Upper lobe of left lung (tissue), 6 donors: ENCODE results near the gene MYEOV. TPM values are rescaled to one million over a fixed set of nuclear protein-coding genes. Genes with fewer than 3 reads are reported as not detected.

Experiments used
- ATAC-seq, 2 donors: fragments of 200-7000 bp; cut with Tn5 transposase; one replicate each; pipeline ENCODE4 v1.9.1; 2022; ENCODE audit warnings: mild to moderate bottlenecking in 2 of 2, moderate library complexity in 2 of 2; ENCODE audit not compliant: low FRiP score in 2 of 2
- DNase-seq, 2 donors: peaks; one replicate each; pipeline ENCODE4 v3.0.0-alpha.2; 2019 to 2020
- H3K27ac ChIP-seq, 4 donors: fragments of 200-600 bp; sonication (generic); one replicate each; pipeline ENCODE4 v1.5.1; 2016 to 2019
- H3K27me3 ChIP-seq, 4 donors: fragments of 200-600 bp; sonication (generic); one replicate each; pipeline ENCODE4 v1.5.1; 2017 to 2019
- H3K36me3 ChIP-seq, 4 donors: fragments of 200-600 bp; sonication (generic); one replicate each; pipeline ENCODE4 v1.5.1; 2016 to 2019
- H3K4me1 ChIP-seq, 4 donors: fragments of 200-600 bp; sonication (generic); one replicate each; pipeline ENCODE4 v1.5.1; 2018 to 2019
- H3K4me3 ChIP-seq, 4 donors: fragments of 200-600 bp; sonication (generic); one replicate each; pipeline ENCODE4 v1.5.1; 2017 to 2019; ENCODE audit warnings: mild to moderate bottlenecking in 2 of 4, moderate library complexity in 1 of 4
- H3K9me3 ChIP-seq, 4 donors: fragments of 200-600 bp; sonication (generic); one replicate each; pipeline ENCODE4 v1.5.1; 2018 to 2019
- CTCF ChIP-seq, 6 experiments: fragments of 450-650 bp in 4 of 6; fragments of 200-600 bp in 2 of 6; sonication (generic) in 2 of 6; IDR thresholded peaks; one replicate each; pipeline ENCODE4 v1.5.1; 2016 to 2019; ENCODE audit warnings: antibody characterized with exemption in 6 of 6
- EP300 ChIP-seq, 4 donors: sonication (generic); formaldehyde crosslinking; IDR thresholded peaks; one replicate each; pipeline ENCODE4 v1.5.1; 2017; ENCODE audit warnings: antibody characterized with exemption in 4 of 4, control low read depth in 2 of 4
- POLR2A ChIP-seq, 4 donors: fragments of 450-650 bp; IDR thresholded peaks; one replicate each; pipeline ENCODE4 v1.5.1; 2016 to 2017; ENCODE audit warnings: antibody characterized with exemption in 4 of 4, mild to moderate bottlenecking in 2 of 4
- POLR2AphosphoS5 ChIP-seq, 2 donors: sonication (generic); formaldehyde crosslinking; IDR thresholded peaks; one replicate each; pipeline ENCODE4 v1.5.1; 2017; ENCODE audit warnings: antibody characterized with exemption in 2 of 2
- WGBS, 2 donors: methylation state at CpG; one replicate each; pipeline ENCODE4 v1.1.5; 2017 to 2018; 5-methylcytosine and 5-hydroxymethylcytosine counted together
- total RNA-seq, 6 donors: library from RNA; depleted of rRNA in 4 of 6; stranded (reverse); fragments of >200 nt in 4 of 6; gene quantifications; one replicate each; pipeline versions ENCODE4 v1.1.0 to v1.2.1, GENCODE V29; 2016 to 2021
- donor health status: DM: no; HTN: no; CAD: no; lungs with moderate emphysema.
- donor health status: DM: no; HTN: yes; CAD: no; lungs with severe emphysema.

The MYEOV gene
- total RNA-seq, 6 donors from 2014 or later: 0.30 to 0.98 (median 0.77) TPM; not detected in 2

DNA sequence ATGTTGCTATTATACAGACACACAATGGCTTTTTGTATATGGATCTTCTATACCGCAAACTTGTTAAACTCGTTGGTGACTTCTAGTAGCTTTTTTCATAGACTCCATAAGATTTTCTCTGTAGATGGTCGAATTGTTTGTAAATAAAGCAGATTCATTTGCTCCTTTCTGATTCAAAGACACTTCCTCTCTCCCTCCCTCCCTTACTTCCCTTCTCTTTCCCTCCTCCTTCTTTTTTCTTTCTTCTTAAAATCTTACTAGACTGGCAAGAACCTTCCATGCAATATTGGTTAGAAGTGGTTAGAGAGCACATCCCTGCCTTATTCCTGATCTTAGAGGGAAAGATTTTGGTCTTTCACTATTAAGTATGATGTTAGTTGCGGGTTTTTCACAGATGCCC is 36.4 kb downstream of the MYEOV start:
- TF ChIP-seq POLR2A (IDR thresholded peaks at IDR 0.05): no peak
- TF ChIP-seq POLR2AphosphoS5 (IDR thresholded peaks at IDR 0.05): no peak
- no peak for TF ChIP-seq EP300 (IDR thresholded peaks at IDR 0.05)
- no peaks in the 10 kb centered on the region for H3K36me3 ChIP-seq
- no peak for DNase-seq
- H3K27me3 ChIP-seq: no peaks in the 10 kb centered on the region
- WGBS, 2 donors: 63 to 68% methylated on average over 4 of the region's 4 CpGs
- H3K27ac ChIP-seq: no peak overlapping the region
- H3K9me3 ChIP-seq: no peaks in the 10 kb centered on the region
- no peak overlapping the region for H3K4me3 ChIP-seq
- no peak for ATAC-seq
- H3K4me1 ChIP-seq: no peaks in the 10 kb centered on the region

DNA sequence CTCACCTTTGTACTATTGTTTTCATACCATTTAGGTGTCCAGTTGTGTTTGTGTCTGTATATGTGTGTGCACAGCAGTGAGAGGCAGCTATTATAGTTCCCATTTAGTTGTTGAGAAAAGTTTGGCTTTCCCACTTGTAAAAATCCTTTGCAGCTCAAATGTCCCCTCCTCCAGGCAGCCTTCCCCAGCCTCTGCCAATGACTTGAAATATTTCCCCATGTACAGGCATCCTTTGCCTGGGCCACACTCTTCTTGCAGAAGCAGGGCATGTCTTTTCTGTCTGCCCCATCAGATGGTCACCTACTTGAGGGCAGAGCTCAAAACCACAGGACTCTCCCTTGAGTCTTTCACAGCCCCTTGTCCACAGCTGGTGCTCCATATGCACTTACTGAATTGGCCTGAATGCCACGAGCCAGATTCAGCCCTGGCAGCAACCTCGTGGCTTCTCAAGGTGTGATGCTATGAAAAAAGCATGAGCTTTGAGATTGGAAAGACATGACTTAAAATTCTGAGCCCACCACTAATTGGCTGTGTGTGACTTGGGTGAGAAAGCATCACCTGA is 39.3 kb downstream of the MYEOV start:
- no peaks in the 10 kb centered on the region for H3K9me3 ChIP-seq
- ATAC-seq: no peak
- no peaks in the 10 kb centered on the region for H3K36me3 ChIP-seq
- DNase-seq: peak in 1 of 2 donors; percentile 6
- no peak overlapping the region for H3K27ac ChIP-seq
- H3K4me1 ChIP-seq: peaks cover 0 to 10% (median 7%) of the 10 kb centered on the region in 4 donors
- no peak overlapping the region for H3K4me3 ChIP-seq
- WGBS, 2 donors: 88% methylated on average over 2 of the region's 2 CpGs; no CpG with 5 or more reads in 1 of the 2 donors
- H3K27me3 ChIP-seq: no peaks in the 10 kb centered on the region
- TF ChIP-seq POLR2A (IDR thresholded peaks at IDR 0.05) (no peak), CTCF (IDR thresholded peaks at IDR 0.05) (no peak), EP300 (IDR thresholded peaks at IDR 0.05) (no peak), POLR2AphosphoS5 (IDR thresholded peaks at IDR 0.05) (no peak)

- ATAC-seq: no peak
These were observed 39.9 kb downstream of the MYEOV start for GRCh38 chr11:69333879-69334278.

GRCh38 chr11:69335007-69335780 is 41.2 kb downstream of the MYEOV start:
- peak in 1 of 2 donors; percentile 12 for DNase-seq
- H3K36me3 ChIP-seq: no peaks in the 10 kb centered on the region
- no peak overlapping the region for H3K4me3 ChIP-seq
- no peak for ATAC-seq
- no peak for TF ChIP-seq CTCF (IDR thresholded peaks at IDR 0.05)
- no peak for TF ChIP-seq EP300 (IDR thresholded peaks at IDR 0.05)
- no peak for TF ChIP-seq POLR2AphosphoS5 (IDR thresholded peaks at IDR 0.05)
- TF ChIP-seq POLR2A (IDR thresholded peaks at IDR 0.05): no peak
- H3K9me3 ChIP-seq: no peaks in the 10 kb centered on the region
- H3K4me1 ChIP-seq: peaks cover 0 to 10% (median 7%) of the 10 kb centered on the region in 4 donors
- no peaks in the 10 kb centered on the region for H3K27me3 ChIP-seq
- no peak overlapping the region for H3K27ac ChIP-seq
- WGBS, 2 donors: 92 to 95% methylated on average over 15 of the region's 15 CpGs

More at GRCh38 chr11:69333879-69334278, 39.9 kb downstream of the MYEOV start:
- H3K27me3 ChIP-seq: no peaks in the 10 kb centered on the region
- 86% methylated on average over 2 of the region's 2 CpGs for WGBS, 2 donors
- DNase-seq: peak in 1 of 2 donors; percentile 0
- peaks cover 0 to 10% (median 7%) of the 10 kb centered on the region in 4 donors for H3K4me1 ChIP-seq
- no peak overlapping the region for H3K27ac ChIP-seq
- H3K36me3 ChIP-seq: no peaks in the 10 kb centered on the region
- TF ChIP-seq EP300 (IDR thresholded peaks at IDR 0.05) (no peak), CTCF (IDR thresholded peaks at IDR 0.05) (no peak), POLR2A (IDR thresholded peaks at IDR 0.05) (no peak), POLR2AphosphoS5 (IDR thresholded peaks at IDR 0.05) (no peak)
- H3K9me3 ChIP-seq: no peaks in the 10 kb centered on the region
- H3K4me3 ChIP-seq: no peak overlapping the region

DNA sequence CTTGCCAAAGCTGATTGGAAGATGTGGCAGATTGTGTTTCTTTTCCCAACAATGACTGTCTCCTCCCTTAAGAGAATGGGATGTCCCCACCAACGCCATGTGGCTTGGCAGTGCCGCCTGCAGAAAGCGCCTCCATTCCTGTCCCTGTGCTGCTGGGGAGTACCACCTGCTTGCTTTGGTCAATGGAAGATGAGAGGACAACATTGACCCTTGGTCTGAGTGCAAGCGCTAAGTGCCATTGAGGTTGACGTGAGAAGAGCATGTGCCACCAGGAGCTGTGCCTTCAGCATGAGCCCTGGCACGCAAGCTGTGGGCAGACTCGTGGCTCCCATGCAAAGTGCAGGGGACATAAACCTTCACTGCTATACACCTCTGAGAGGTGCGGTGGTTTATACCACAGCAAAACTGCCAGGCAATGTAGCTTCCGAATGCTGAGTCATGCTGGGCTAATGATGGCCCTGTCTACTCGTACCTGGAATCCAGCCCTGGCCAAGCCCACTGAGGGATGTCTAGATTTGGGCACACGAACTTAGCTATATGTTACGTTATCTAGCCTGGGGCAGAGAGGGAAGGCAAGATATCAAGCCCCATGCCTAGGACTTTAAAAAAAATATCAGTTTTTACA is 41.9 kb downstream of the MYEOV start:
- WGBS, 2 donors: 85 to 93% methylated on average over 10 to 12 of the region's 12 CpGs
- peaks cover 0 to 10% (median 7%) of the 10 kb centered on the region in 4 donors for H3K4me1 ChIP-seq
- no peak for ATAC-seq

More for the DNA sequence above, 41.9 kb downstream of the MYEOV start:
- TF ChIP-seq EP300 (IDR thresholded peaks at IDR 0.05): no peak
- no peak for TF ChIP-seq POLR2A (IDR thresholded peaks at IDR 0.05)
- no peak for TF ChIP-seq CTCF (IDR thresholded peaks at IDR 0.05)
- TF ChIP-seq POLR2AphosphoS5 (IDR thresholded peaks at IDR 0.05): no peak
- H3K9me3 ChIP-seq: no peaks in the 10 kb centered on the region
- DNase-seq: peak in 1 of 2 donors; percentile 18
- no peak overlapping the region for H3K4me3 ChIP-seq
- no peaks in the 10 kb centered on the region for H3K36me3 ChIP-seq
- H3K27me3 ChIP-seq: no peaks in the 10 kb centered on the region
- no peak overlapping the region for H3K27ac ChIP-seq
